SK-N-MC (cell line): ENCODE results near the gene RHCG.

ENCODE experiments used
- EZH2 ChIP-seq: fragments of 200-600 bp; sonication (generic); IDR thresholded peaks from one replicate; pipeline ENCODE4 v1.6.1; 2017; ENCODE audit warnings: antibody characterized with exemption
- FOXP2 ChIP-seq: optimal IDR thresholded peaks from 2 replicates; pipeline ENCODE3; 2011; ENCODE audit warnings: mild to moderate bottlenecking, moderate library complexity; ENCODE audit not compliant: insufficient read depth; ENCODE audit errors: extremely low read length, control extremely low read depth
- POLR2AphosphoS5 ChIP-seq: IDR thresholded peaks from 2 replicates; pipeline ENCODE4 v1.6.1; 2012; ENCODE audit warnings: mild to moderate bottlenecking, low read depth, low read length, borderline replicate concordance

DNA sequence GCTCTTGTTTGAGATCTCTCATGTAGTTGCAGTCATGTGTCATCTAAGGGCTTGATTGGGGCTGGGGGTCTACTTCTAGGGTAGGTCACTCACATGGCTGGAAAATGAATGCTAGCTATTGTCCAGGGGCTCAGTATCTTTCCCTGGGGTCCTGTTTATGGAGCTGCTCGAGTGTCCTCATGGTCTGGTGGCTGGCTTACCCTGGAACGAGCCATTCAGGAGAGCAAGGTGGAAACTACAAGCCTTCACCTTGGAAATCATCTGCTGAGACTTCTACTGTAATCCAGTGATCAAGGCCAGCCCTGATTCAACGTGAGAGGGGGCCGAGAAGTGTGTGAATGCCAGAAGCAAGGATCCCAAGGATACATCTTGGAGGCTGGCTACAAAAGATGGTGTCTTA is 16.2 kb upstream of the RHCG start:
- no peak for TF ChIP-seq EZH2
- TF ChIP-seq POLR2AphosphoS5 = no peak
- no peak for TF ChIP-seq FOXP2
